Peyer's patch (tissue), 4 donors: ENCODE measurements around the gene C8A. TPM values are rescaled to one million over a fixed set of nuclear protein-coding genes. Genes with fewer than 3 reads are reported as not detected.

Source experiments
- DNase-seq, 3 donors: peaks; one replicate each; pipeline ENCODE4 v3.0.0-alpha.2; 2017 to 2019
- H3K27ac ChIP-seq, 4 donors: fragments of 200-600 bp; sonication (generic); one replicate each; pipeline ENCODE4 v1.5.1; 2016 to 2019
- H3K27me3 ChIP-seq, 2 donors: fragments of 200-600 bp; sonication (generic); one replicate each; pipeline ENCODE4 v1.5.1; 2019
- H3K36me3 ChIP-seq, 3 donors: fragments of 200-600 bp; sonication (generic); one replicate each; pipeline ENCODE4 v1.5.1; 2016 to 2019
- H3K4me1 ChIP-seq, 4 donors: fragments of 200-600 bp; sonication (generic); one replicate each; pipeline ENCODE4 v1.5.1; 2016 to 2019
- H3K4me3 ChIP-seq, 4 donors: fragments of 200-600 bp; sonication (generic); 1 replicate in 3 of 4; 2 replicates in 1 of 4; pipeline ENCODE4 v1.5.1; 2016 to 2019; ENCODE audit warnings: mild to moderate bottlenecking in 1 of 4
- H3K9me3 ChIP-seq, 4 donors: fragments of 200-600 bp; sonication (generic); one replicate each; pipeline ENCODE4 v1.5.1; 2016 to 2019; ENCODE audit warnings: mild to moderate bottlenecking in 1 of 4
- POLR2A ChIP-seq, 2 donors: fragments of 450-650 bp; IDR thresholded peaks; one replicate each; pipeline ENCODE4 v1.5.1; 2017; ENCODE audit warnings: antibody characterized with exemption in 2 of 2, mild to moderate bottlenecking in 2 of 2, moderate library complexity in 2 of 2
- total RNA-seq, 4 donors: library from RNA; depleted of rRNA; stranded (reverse); fragments of >200 nt; gene quantifications; one replicate each; pipeline ENCODE4 v1.1.0, GENCODE V29; 2016
- TF ChIP-seq, protein P1 (sequence below), 6 experiments: fragments of 450-650 bp in 4 of 6; fragments of 200-600 bp in 2 of 6; sonication (generic) in 1 of 6; IDR thresholded peaks; one replicate each; pipeline ENCODE4 v1.5.1; 2017 to 2019; ENCODE audit warnings: antibody characterized with exemption in 6 of 6, mild to moderate bottlenecking in 3 of 6, moderate library complexity in 1 of 6

C8A gene
- not detected for total RNA-seq

DNA sequence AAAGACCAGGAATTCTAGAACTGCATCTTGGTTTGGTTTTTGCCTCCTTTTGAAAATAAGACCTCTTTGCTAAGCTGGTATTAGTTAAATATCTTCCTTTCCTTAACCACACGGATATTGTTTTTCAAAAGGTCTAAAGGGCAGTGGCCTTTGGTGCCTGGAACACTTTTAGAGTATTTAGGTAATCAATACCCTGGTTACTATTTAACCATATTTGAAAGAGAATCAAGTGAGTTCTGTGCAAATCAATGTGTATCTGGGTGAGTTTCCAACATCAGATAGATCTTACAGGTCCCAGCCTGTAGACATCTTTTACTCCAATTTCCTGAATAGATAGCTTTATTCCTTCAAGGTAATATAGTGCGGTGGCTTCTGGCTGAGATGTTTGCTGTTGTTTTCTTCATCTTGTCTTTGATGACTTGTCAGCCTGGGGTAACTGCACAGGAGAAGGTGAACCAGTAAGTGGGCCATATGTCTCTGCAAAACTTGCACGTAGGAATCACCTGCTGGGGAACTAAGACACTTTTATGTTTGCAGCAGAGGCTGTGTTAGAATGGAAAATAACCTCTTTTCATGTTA lies at the start of gene C8A:
C8A (plus strand) TSS at position 277 of the 579 bp plus-strand sequence; CDS start at position 382, 105 bp downstream.
- no peak for DNase-seq
- Histone ChIP-seq H3K27ac (no peak within 1 kb of the TSS), H3K27me3 (no peaks in the 10 kb centered on the region)

DNA sequence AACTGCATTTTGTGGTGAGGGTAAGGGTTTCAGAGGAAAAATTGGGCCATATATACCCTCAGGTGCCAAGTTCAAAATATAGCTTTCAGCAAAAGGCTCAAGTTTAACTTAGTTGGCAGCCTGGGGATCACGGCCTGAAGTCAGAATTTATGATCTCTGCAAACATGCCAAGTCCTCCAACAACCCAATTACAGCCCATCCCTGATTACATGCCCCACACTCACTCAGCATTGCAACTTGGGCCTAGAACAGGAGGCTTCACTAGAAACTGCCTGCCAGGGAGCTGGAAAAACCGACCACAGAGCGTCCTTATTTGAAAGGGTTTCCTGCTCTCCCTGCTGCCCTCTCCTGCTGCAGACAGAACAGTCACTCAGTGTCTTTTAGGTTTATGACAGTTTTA lies 47.8 kb upstream of the C8A start:
- Histone ChIP-seq H3K36me3 (no peaks in the 10 kb centered on the region), H3K27ac (peak overlapping the region in 1 of 4 donors; percentile 40), H3K4me3 (no peak overlapping the region), H3K9me3 (no peaks in the 10 kb centered on the region), H3K27me3 (no peaks in the 10 kb centered on the region), H3K4me1 (no peaks in the 10 kb centered on the region)
- no peak for DNase-seq
- no peak for TF ChIP-seq POLR2A (IDR thresholded peaks at IDR 0.05)
- TF ChIP-seq, protein P1, sequence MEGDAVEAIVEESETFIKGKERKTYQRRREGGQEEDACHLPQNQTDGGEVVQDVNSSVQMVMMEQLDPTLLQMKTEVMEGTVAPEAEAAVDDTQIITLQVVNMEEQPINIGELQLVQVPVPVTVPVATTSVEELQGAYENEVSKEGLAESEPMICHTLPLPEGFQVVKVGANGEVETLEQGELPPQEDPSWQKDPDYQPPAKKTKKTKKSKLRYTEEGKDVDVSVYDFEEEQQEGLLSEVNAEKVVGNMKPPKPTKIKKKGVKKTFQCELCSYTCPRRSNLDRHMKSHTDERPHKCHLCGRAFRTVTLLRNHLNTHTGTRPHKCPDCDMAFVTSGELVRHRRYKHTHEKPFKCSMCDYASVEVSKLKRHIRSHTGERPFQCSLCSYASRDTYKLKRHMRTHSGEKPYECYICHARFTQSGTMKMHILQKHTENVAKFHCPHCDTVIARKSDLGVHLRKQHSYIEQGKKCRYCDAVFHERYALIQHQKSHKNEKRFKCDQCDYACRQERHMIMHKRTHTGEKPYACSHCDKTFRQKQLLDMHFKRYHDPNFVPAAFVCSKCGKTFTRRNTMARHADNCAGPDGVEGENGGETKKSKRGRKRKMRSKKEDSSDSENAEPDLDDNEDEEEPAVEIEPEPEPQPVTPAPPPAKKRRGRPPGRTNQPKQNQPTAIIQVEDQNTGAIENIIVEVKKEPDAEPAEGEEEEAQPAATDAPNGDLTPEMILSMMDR (IDR thresholded peaks at IDR 0.05) = no peak

More for the DNA sequence above, at the start of gene C8A:
- Histone ChIP-seq H3K9me3 (no peaks in the 10 kb centered on the region), H3K4me1 (no peaks in the 10 kb centered on the region), H3K36me3 (no peaks in the 10 kb centered on the region), H3K4me3 (no peak within 1 kb of the TSS)
- TF ChIP-seq, protein P1 (IDR thresholded peaks at IDR 0.05) = no peak
- TF ChIP-seq POLR2A (IDR thresholded peaks at IDR 0.05) = no peak

DNA sequence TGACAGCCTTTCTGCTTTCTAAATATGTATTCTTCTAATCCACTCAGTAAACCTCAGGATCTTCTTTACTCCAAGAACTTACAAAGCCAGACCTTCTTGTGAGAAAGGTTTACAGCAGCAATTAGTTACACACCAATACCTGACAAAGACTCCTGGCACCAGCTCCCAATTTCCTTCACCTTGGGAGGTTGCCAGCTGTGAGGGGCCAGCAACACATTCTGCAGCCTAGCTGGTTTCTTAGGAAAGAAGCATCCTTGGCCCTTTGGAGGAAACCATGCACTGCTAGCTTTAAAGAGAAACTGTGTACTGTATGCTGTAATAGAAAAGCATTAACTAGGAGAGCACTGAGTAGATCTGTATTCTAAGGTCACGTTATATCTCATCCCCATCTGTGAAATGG lies 46.2 kb upstream of the C8A start:
- H3K27me3 ChIP-seq = no peaks in the 10 kb centered on the region
- no peaks in the 10 kb centered on the region for H3K36me3 ChIP-seq
- no peak overlapping the region for H3K4me3 ChIP-seq
- H3K27ac ChIP-seq = no peak overlapping the region
- no peaks in the 10 kb centered on the region for H3K4me1 ChIP-seq
- no peak for TF ChIP-seq POLR2A (IDR thresholded peaks at IDR 0.05)
- TF ChIP-seq, protein P1 (IDR thresholded peaks at IDR 0.05) = no peak
- no peak for DNase-seq
- no peaks in the 10 kb centered on the region for H3K9me3 ChIP-seq

DNA sequence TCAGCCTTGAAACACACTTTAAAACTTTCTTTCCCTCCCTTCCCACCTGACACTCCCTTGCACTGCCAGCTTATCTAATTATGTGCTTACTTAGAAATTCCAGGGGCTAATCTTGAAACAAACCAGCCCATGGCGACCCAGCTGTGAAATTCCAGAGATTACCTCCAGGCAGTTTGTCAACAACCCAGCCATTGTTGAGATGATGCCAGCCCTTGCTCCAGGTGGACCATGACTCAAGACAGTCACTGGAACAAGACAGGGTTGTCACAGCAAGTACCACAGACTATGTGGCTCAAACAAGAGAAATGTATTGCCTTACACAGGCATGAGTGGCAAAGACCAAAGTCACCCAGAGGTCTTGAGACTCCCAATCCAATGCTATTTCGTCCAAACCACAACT lies 43.3 kb upstream of the C8A start:
- Histone ChIP-seq H3K9me3 (no peaks in the 10 kb centered on the region), H3K4me1 (no peaks in the 10 kb centered on the region), H3K27ac (no peak overlapping the region), H3K4me3 (no peak overlapping the region), H3K27me3 (no peaks in the 10 kb centered on the region), H3K36me3 (no peaks in the 10 kb centered on the region)
- no peak for DNase-seq
- TF ChIP-seq, protein P1 (IDR thresholded peaks at IDR 0.05) = no peak
- TF ChIP-seq POLR2A (IDR thresholded peaks at IDR 0.05) = no peak

DNA sequence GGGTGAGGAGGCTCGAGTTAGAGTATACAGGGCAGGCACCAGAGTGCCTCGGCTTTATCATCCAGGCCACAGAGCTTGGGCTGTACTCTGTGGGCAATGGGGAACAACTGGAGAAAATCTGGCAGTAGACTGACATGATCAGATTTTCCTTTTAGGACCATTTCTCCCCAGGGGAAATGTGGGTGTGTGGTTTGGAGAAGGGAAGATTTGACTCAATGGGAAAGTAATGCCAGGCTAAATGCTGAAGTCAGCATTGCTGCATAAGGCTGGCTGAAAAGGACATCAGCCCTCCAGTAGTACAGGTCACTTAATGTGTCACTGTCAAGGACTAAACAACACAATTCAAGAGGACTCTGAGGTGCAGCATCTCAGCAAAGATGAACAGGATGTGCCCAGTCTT lies 40.4 kb upstream of the C8A start:
- H3K4me3 ChIP-seq = no peak overlapping the region
- H3K9me3 ChIP-seq = no peaks in the 10 kb centered on the region
- no peak for TF ChIP-seq POLR2A (IDR thresholded peaks at IDR 0.05)
- TF ChIP-seq, protein P1 (IDR thresholded peaks at IDR 0.05) = no peak
- H3K36me3 ChIP-seq = no peaks in the 10 kb centered on the region
- DNase-seq = no peak
- no peak overlapping the region for H3K27ac ChIP-seq
- H3K4me1 ChIP-seq = peaks cover 0 to 4% (median 2%) of the 10 kb centered on the region in 4 donors
- no peaks in the 10 kb centered on the region for H3K27me3 ChIP-seq

DNA sequence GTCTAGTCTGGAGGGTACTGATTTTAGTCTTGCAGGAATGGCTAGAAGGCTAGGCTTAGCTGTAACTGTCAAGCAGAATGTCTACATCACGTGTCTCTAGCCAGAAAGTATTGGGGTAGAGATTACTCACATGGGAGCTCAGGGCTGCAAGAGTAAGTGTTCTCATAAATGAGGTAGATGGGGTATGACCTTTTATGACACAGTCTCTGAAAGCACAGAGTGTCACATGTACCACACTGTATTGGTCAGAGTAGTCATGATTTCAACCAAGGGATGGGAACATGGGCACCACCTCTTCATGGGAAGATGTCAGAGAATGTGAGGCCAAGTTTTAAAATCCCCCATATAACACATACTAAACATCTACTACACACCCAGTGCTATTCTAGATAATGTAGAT lies 38.3 kb upstream of the C8A start:
- no peak overlapping the region for H3K27ac ChIP-seq
- no peak for DNase-seq

More for the DNA sequence above, 38.3 kb upstream of the C8A start:
- Histone ChIP-seq H3K9me3 (no peaks in the 10 kb centered on the region), H3K36me3 (no peaks in the 10 kb centered on the region), H3K27me3 (no peaks in the 10 kb centered on the region), H3K4me3 (no peak overlapping the region), H3K4me1 (peaks cover 0 to 16% (median 3%) of the 10 kb centered on the region in 4 donors)
- no peak for TF ChIP-seq POLR2A (IDR thresholded peaks at IDR 0.05)
- TF ChIP-seq, protein P1 (IDR thresholded peaks at IDR 0.05) = no peak
